Ovary (tissue), 3 donors: ENCODE data around the gene YTHDC2.

ENCODE experiments used
- POLR2A ChIP-seq: fragments of 450-650 bp; IDR thresholded peaks from one replicate; pipeline ENCODE4 v1.6.1; 2017; ENCODE audit warnings: antibody characterized with exemption, mild to moderate bottlenecking, moderate library complexity
- TF ChIP-seq, protein P1 (sequence below), 3 donors: fragments of 450-650 bp in 2 of 3; fragments of 200-600 bp in 1 of 3; IDR thresholded peaks; one replicate each; pipeline versions ENCODE4 v1.5.1 to v1.8.0; 2016 to 2022; ENCODE audit warnings: antibody characterized with exemption in 3 of 3, mild to moderate bottlenecking in 1 of 3
- donor health status: DM: no; HTN: no; CAD: no.

GRCh38 chr5:113495422-113495841 lies 18.1 kb upstream of the YTHDC2 start:
- TF ChIP-seq, protein P1, sequence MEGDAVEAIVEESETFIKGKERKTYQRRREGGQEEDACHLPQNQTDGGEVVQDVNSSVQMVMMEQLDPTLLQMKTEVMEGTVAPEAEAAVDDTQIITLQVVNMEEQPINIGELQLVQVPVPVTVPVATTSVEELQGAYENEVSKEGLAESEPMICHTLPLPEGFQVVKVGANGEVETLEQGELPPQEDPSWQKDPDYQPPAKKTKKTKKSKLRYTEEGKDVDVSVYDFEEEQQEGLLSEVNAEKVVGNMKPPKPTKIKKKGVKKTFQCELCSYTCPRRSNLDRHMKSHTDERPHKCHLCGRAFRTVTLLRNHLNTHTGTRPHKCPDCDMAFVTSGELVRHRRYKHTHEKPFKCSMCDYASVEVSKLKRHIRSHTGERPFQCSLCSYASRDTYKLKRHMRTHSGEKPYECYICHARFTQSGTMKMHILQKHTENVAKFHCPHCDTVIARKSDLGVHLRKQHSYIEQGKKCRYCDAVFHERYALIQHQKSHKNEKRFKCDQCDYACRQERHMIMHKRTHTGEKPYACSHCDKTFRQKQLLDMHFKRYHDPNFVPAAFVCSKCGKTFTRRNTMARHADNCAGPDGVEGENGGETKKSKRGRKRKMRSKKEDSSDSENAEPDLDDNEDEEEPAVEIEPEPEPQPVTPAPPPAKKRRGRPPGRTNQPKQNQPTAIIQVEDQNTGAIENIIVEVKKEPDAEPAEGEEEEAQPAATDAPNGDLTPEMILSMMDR (IDR thresholded peaks at IDR 0.05) = no peak
- no peak for TF ChIP-seq POLR2A
